ENCODE data around the gene TKT. TPM values are rescaled to one million over a fixed set of nuclear protein-coding genes. Genes with fewer than 3 reads are reported as not detected.
A peak's percentile ranks its signal among the peaks of the same experiment; 100 is the strongest.

TKT gene
- total RNA-seq, 1 experiment from 2014 or later = 339 TPM

DNA sequence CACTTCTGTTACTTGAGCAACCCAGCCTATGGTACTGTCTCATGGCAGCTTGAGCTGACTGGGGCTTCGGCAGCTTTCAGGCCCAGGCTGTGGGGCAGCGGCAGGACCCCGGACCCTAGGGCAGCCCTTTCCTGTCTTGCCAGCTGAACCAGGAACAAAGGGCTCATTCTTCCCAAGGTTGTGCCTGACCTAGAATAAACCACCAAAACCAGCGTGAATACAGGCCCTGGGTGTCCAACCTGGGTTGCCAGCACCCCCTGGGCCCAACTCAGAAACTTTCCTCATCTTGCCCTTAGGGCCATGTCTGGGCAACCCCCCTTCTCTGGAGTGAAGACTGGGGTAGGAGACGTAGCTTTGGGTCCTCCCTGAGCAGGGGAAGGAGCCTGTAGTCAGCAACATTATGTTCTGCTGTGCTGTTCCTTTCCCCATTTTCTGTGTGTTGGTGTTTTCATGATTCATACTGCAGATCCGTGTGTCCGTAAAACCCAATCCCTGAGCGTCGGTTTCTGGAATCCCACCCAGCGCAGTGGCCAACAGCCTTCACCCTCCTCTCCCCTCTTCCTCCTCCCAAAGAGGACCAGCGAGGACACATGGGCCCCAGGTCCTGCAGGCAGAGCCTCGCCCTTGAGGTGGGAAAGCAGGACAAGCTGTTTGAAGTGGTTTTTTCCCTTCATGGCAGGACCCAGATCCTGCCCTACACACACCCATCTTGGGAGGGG, 33.5 kb downstream of the TKT start:
- no peaks in the 10 kb centered on the region for H3K4me1 ChIP-seq
- intact Hi-C loops (cut with micrococcal nuclease; ENCODE audit: unreplicated experiment) = loop anchor here (5.0 kb wide), 3 partner anchors 50 to 130 kb away; no protein-coding TSS in a partner anchor

DNA sequence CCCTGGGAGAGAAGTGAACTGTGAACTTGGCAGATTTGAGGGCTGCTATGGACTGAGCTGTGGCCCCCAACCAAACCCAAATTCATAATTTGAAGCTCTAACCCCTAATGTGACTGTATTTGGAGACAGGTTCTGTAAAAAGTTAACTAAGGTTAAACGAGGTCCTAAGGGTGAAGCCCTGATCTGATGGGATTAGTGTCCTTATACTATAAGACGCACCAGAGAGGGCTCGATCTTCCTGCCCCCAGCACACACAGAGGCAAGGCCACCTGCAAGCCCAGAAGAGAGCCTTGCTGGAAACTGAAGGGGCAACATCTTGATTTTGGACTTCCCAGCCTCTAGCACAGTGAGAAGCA, 34.0 kb downstream of the TKT start:
- Mint-ChIP-seq H3K36me3 (ENCODE audit: insufficient read depth, unreplicated experiment) (peaks cover 59% of the 10 kb centered on the region), H3K4me3 (ENCODE audit: unreplicated experiment) (no peak overlapping the region), H3K27me3 (ENCODE audit: insufficient read depth, unreplicated experiment) (peaks cover 2% of the 10 kb centered on the region), H3K27ac (ENCODE audit: unreplicated experiment) (no peak overlapping the region), H3K4me1 (ENCODE audit: low read depth, unreplicated experiment) (no peaks in the 10 kb centered on the region), H3K9me3 (ENCODE audit: unreplicated experiment) (no peaks in the 10 kb centered on the region)
- no peaks in the 10 kb centered on the region for H3K27me3 ChIP-seq (replicated peaks; ENCODE audit: control insufficient read depth, insufficient read depth, low read length)
- TF ChIP-seq, protein P1, sequence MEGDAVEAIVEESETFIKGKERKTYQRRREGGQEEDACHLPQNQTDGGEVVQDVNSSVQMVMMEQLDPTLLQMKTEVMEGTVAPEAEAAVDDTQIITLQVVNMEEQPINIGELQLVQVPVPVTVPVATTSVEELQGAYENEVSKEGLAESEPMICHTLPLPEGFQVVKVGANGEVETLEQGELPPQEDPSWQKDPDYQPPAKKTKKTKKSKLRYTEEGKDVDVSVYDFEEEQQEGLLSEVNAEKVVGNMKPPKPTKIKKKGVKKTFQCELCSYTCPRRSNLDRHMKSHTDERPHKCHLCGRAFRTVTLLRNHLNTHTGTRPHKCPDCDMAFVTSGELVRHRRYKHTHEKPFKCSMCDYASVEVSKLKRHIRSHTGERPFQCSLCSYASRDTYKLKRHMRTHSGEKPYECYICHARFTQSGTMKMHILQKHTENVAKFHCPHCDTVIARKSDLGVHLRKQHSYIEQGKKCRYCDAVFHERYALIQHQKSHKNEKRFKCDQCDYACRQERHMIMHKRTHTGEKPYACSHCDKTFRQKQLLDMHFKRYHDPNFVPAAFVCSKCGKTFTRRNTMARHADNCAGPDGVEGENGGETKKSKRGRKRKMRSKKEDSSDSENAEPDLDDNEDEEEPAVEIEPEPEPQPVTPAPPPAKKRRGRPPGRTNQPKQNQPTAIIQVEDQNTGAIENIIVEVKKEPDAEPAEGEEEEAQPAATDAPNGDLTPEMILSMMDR (IDR thresholded peaks at IDR 0.05; ENCODE audit: insufficient read depth in 1 of 2, low read depth in 1 of 2, low read length in 1 of 2, severe bottlenecking in 1 of 2, unreplicated experiment in 1 of 2) = no peak
- no peaks in the 10 kb centered on the region for H3K4me1 ChIP-seq
- no peak for DNase-seq
- H3K9me3 ChIP-seq = no peaks in the 10 kb centered on the region
- peaks cover 1% of the 10 kb centered on the region for H3K36me3 ChIP-seq (ENCODE audit: control insufficient read depth, insufficient read depth, low read length)
- H3K4me3 ChIP-seq (ENCODE audit: low read depth, low read length) = no peak overlapping the region
- ChIA-PET CTCF (interaction anchor here (0.6 kb wide), 1 partner anchor 156 kb away, joined by 3 read pairs; no protein-coding TSS in a partner anchor), POLR2A (no interaction called here)
- intact Hi-C loops (cut with micrococcal nuclease; ENCODE audit: unreplicated experiment) = loop anchor here (2.0 to 5.0 kb wide), 4 partner anchors 29 to 130 kb away; no protein-coding TSS in a partner anchor
- BruUV-seq (replicated peaks) = no TSS peak

More for the DNA sequence above, 33.5 kb downstream of the TKT start:
- Mint-ChIP-seq H3K9me3 (ENCODE audit: unreplicated experiment) (no peaks in the 10 kb centered on the region), H3K27me3 (ENCODE audit: insufficient read depth, unreplicated experiment) (peaks cover 2% of the 10 kb centered on the region), H3K4me3 (ENCODE audit: unreplicated experiment) (no peak overlapping the region), H3K27ac (ENCODE audit: unreplicated experiment) (no peak overlapping the region), H3K36me3 (ENCODE audit: insufficient read depth, unreplicated experiment) (peaks cover 63% of the 10 kb centered on the region), H3K4me1 (ENCODE audit: low read depth, unreplicated experiment) (no peaks in the 10 kb centered on the region)
- ChIA-PET CTCF (interaction anchor here (0.6 kb wide), 1 partner anchor 156 kb away, joined by 3 read pairs; no protein-coding TSS in a partner anchor), POLR2A (no interaction called here)
- Histone ChIP-seq H3K9me3 (no peaks in the 10 kb centered on the region), H3K27me3 (replicated peaks; ENCODE audit: control insufficient read depth, insufficient read depth, low read length) (no peaks in the 10 kb centered on the region), H3K36me3 (ENCODE audit: control insufficient read depth, insufficient read depth, low read length) (peaks cover 1% of the 10 kb centered on the region), H3K4me3 (ENCODE audit: low read depth, low read length) (no peak overlapping the region)
- TF ChIP-seq, protein P1 (IDR thresholded peaks at IDR 0.05; ENCODE audit: insufficient read depth in 1 of 2, low read depth in 1 of 2, low read length in 1 of 2, severe bottlenecking in 1 of 2, unreplicated experiment in 1 of 2) = no peak
- peak in 1 of 2 experiments; percentile 36 for DNase-seq
- BruUV-seq (replicated peaks) = TSS peak; percentile 21

DNA sequence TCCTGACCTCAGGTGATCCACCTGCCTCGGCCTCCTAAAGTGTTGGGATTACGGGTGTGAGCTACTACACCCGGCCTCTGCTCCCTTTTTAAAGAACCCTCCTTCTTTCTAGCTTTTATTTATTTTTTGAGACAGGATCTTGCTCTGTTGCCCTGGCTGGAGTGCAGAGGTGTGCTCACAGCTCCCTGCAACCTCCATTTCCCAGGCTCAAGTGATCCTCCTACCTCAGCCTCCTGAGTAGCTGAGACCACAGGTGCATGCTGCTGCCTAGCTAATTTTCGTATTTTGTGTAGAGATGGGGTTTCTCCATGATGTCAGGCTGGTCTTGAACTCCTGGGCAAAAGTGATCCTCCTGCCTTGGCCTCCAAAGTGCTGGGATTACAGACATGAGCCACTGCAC, 34.5 kb downstream of the TKT start:
- H3K4me1 Mint-ChIP-seq (ENCODE audit: low read depth, unreplicated experiment) = no peaks in the 10 kb centered on the region
- no peak overlapping the region for H3K4me3 Mint-ChIP-seq (ENCODE audit: unreplicated experiment)
- ChIA-PET CTCF (interaction anchor here (0.6 kb wide), 2 partner anchors 113 to 171 kb away, joined by 5 to 10 read pairs; no protein-coding TSS in a partner anchor), POLR2A (no interaction called here)
- no TSS peak for BruUV-seq (replicated peaks)
- no peaks in the 10 kb centered on the region for H3K9me3 ChIP-seq
- no peak overlapping the region for H3K4me3 ChIP-seq (ENCODE audit: low read depth, low read length)
- TF ChIP-seq, protein P1 (IDR thresholded peaks at IDR 0.05; ENCODE audit: insufficient read depth in 1 of 2, low read depth in 1 of 2, low read length in 1 of 2, severe bottlenecking in 1 of 2, unreplicated experiment in 1 of 2) = no peak
- no peak overlapping the region for H3K27ac Mint-ChIP-seq (ENCODE audit: unreplicated experiment)
- DNase-seq = peak in 1 of 2 experiments; percentile 17
- intact Hi-C loops (cut with micrococcal nuclease; ENCODE audit: unreplicated experiment) = loop anchor here (2.0 to 5.0 kb wide), 4 partner anchors 29 to 131 kb away; no protein-coding TSS in a partner anchor
- H3K9me3 Mint-ChIP-seq (ENCODE audit: unreplicated experiment) = no peaks in the 10 kb centered on the region
- H3K27me3 Mint-ChIP-seq (ENCODE audit: insufficient read depth, unreplicated experiment) = peaks cover 2% of the 10 kb centered on the region
- H3K36me3 ChIP-seq (ENCODE audit: control insufficient read depth, insufficient read depth, low read length) = no peaks in the 10 kb centered on the region; the same call in 1 of the 2 replicates
- H3K36me3 Mint-ChIP-seq (ENCODE audit: insufficient read depth, unreplicated experiment) = peaks cover 54% of the 10 kb centered on the region
- no peaks in the 10 kb centered on the region for H3K27me3 ChIP-seq (replicated peaks; ENCODE audit: control insufficient read depth, insufficient read depth, low read length)
- no peaks in the 10 kb centered on the region for H3K4me1 ChIP-seq

Data from Caco-2 (cell line).